ENCODE data around the gene WDFY2. TPM values are rescaled to one million over a fixed set of nuclear protein-coding genes. Genes with fewer than 3 reads are reported as not detected.
"Not testable (repeated sequence)": the region's sequence is repeated elsewhere in the genome, so short reads cannot be mapped to it uniquely, and the experiment has no call there.

The WDFY2 gene, protein sequence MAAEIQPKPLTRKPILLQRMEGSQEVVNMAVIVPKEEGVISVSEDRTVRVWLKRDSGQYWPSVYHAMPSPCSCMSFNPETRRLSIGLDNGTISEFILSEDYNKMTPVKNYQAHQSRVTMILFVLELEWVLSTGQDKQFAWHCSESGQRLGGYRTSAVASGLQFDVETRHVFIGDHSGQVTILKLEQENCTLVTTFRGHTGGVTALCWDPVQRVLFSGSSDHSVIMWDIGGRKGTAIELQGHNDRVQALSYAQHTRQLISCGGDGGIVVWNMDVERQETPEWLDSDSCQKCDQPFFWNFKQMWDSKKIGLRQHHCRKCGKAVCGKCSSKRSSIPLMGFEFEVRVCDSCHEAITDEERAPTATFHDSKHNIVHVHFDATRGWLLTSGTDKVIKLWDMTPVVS
- 16.4 TPM for total RNA-seq

DNA sequence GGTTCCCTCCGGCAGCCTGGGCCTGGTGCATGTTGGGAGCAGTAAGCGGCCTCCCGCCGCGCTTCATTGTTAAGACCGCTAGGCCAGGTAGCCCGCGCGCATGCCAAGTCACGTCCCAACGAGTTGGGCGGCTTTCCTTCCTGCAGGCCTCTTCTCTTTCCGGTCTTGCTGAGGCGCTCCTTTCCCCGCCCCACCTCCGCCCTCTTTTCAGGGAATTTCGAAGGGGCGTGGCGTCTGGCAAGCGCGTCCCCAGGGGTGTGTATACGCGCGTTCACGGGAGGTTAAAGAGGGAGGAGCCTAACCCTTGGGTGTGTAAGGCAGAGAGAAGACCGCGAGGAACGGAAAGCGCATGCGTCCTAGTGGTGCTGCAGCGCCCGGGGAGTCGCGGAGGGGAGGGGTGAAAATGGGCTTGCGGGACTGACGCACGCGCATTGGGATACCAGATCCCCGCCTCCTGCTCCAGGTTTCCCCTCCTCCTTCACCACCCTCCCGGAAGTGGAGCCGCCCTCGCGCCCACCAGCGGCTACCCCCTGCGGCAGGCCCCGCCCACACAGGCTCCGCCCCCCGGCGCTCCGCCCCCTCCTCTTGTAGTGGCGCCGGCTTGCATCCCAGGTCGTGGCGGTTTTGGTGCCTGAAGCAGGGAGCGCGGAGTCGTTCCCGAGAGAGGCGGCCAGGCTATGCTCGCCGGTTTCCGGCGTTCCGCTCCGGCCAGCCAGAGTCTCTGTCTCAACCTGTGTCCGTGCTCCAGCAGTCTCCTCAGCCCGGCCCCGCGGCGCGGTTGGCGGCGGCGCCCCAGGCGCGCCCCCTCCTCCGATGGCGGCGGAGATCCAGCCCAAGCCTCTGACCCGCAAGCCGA, at the start of gene WDFY2:
Gene WDFY2 (plus strand): TSS at position 588 of the 856 bp plus-strand sequence. CDS start 226 bp downstream, at position 814.
- peak; percentile 97 to 100 (median 100) for DNase-seq (ENCODE audit: low read depth in 2 of 3, low spot score in 2 of 3)

DNA sequence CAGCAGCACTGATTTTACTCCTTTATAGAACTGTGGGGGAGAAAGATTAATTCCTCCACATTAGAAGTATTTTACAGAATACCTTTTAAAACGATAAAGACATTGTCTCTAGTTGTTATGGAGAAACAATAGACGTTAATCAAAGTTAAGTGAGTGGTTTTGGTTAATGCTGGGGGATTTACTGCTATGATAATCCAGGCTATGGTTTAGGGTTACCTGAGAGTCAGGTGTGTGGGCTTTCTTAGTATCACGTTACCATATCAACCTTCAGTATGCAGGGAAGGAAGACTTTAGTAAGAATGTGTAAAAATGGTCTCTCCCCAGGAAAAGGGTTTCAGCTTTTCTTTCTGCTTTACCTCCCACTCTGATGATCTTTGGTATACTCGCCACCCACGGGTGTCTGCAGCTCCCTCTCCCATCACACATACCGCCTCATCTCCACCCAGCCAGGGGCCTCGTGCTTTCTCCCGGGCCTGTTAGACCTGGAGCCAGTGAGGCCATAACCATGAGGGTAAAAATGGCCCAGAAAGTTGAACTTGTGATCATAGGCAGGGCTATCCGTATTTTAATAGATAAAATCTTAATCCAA, 45.6 kb upstream of the WDFY2 start:
- no peak for DNase-seq (ENCODE audit: low read depth in 2 of 3, low spot score in 2 of 3)

DNA sequence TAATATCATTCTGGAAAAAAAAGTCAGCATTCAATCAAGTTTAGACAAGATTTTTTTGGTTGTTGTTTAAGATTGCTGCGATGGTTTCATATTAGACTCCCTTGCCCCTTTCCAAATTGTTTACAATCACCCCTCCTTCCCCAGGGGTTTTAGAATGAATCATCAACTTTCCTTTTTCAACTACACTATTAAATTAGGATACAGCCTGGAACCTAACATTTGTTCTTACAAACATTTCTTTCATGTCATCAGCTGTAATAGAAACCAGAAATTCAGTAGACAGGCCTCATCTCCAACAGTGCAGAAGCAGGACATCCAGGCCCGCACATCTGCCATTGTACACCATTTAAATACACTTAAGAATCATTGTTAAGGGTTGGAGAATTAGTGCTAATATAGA, 44.4 kb upstream of the WDFY2 start:
- no peak for DNase-seq (ENCODE audit: low read depth in 2 of 3, low spot score in 2 of 3)

DNA sequence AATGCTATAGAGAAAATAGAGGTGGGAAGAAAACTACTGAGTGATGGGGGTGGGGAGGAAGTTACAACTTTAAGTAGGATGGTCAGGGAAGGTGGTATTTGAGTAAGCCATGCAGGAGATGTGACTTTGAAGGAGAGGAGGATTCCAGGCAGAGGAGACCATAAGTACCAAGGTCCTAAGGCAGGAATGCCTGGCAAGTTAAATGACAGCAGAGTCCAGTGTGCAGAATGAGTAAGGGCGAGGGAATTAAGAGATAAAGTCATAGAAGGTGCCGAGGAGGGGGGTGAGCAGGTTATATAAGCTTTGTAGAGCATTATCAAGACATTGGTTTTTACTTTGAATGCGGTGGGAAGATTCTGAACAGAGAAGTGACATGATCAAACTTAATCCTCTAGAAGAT, 43.2 kb upstream of the WDFY2 start:
- DNase-seq (ENCODE audit: low read depth in 2 of 3, low spot score in 2 of 3): no peak

DNA sequence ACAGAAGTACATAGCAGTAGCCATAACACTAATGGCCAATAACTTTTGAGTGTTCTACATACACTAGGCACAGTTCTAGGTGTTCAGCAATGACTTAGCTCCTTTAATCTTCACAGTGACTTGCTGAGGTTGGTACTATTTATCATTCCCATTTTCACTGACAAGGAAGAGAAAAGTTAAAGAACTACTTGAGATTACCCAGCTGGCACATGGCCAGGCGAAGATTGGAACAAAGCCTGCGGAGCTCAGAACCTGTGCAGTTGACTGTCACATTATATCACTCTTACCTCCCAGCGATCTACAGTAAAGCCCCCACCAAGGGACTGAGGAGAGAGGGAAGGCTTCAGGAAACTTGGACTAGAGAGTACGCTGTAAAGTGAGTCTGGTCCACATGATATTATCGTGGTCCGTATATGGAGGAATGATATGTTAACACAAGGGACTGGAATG, 42.4 kb upstream of the WDFY2 start:
- DNase-seq (ENCODE audit: low read depth in 2 of 3, low spot score in 2 of 3): no peak

DNA sequence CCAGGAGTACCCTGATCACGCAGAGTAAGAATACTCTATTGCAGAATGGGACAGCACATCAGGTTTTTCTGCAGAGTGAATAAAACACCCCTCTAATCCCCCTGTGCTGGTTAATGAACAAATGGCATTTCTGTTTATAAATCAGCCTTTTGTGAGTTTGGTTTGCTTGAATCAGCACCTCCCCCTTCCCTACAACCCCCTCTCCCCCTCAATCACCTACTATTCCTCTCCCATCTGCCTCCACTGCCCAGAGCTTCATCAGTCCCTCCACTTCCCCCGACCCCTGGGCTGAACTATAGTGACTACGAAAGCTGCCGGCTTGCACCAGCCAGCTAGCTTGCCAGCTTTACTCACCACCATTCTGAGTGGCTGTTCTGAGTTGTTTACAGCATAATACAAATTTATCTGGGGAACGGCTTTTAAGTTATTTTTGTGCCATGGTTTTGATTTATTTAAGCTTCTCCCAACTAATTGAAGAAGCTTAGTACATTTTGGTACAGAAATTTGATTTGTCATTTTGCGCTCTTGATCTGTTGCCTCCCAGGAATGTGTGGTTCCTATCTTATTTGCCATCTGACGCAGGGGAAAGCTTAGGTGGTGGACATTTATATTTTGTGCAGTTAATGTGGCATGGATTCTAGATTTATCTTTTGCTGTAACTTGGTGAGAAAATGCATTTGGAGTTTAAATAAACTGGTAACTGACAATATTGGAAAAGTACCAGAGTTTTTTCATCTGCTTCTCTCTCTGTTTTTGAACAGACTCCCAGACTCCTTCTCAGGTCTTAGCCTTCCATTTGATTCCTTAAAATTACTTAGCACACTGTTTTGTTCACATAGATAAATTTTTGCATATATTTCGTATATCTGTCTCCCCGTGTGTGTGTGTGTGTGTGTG, 41.7 kb upstream of the WDFY2 start:
- peak in 1 of 3 donors; percentile 20 for DNase-seq (ENCODE audit: low read depth in 2 of 3, low spot score in 2 of 3)

DNA sequence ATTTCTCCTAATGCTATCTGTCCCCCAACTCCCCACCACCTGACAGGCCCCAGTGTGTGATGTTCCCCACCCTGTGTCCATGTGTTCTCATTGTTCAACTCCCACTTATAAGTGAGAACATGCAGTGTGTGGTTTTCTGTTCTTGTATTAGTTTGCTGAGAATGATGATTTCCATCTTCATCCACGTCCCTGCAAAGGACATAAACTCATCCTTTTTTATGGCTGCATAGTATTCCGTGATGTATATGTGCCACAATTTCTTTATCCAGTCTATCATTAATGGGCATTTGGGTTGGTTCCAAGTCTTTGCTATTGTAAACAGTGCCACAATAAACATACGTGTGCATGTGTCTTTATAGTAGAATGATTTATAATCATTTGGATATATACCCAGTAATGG, 38.8 kb upstream of the WDFY2 start:
- DNase-seq (ENCODE audit: low read depth in 2 of 3, low spot score in 2 of 3): not testable (repeated sequence)

DNA sequence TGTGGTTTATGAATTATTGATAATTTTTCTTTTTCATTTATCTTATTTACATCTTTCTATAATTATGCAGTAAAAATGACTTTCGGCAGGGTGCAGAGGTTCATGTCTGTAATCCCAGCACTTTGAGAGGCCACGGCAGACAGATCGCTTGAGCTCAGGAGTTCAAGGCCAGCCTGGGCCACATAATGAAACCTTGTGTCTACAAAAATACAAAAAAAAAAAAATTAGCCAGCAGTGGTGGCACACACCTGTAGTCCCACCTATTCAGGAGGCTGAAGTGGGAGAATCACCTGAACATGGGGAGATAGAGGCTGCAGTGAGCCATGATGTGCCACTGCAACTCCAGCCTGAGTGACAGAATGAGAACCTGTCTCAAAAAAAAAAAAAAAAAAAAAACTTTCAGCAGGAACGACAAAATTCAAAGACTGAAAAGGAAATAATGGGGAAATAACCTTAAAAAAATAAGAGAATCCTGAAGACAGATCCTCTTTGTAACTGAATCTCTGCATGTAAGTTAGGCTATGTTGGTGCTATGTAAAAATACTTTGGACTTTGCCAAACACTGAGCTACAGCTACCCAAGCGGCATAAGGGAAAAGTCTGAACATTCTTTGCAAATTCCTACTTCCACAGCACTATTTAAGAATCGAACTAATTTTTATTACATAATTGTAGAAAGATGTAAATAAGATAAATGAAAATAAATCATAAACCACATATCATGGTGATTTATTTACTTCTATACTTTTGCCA, 36.7 kb upstream of the WDFY2 start:
- DNase-seq (ENCODE audit: low read depth in 2 of 3, low spot score in 2 of 3): no peak

DNA sequence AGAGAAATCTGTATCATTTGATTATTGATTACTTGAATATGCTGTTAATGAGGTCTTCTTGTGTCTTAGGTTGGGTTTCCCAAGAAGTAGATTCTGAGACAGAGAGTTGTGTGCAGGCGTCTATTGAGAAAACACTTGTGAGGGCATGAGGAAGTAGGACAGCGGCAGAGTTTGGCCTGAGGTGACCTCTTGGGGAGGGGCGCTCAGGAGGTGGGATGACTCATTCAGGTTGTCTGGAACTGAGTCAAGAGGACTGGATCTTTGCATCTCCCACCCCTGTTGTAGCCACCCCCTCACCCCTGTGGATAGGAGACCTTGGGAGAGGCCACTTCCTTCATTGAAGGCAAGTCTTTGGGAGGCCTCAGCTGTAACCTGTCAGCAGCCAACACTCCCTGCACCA, 35.2 kb upstream of the WDFY2 start:
- DNase-seq (ENCODE audit: low read depth in 2 of 3, low spot score in 2 of 3): peak in 2 of 3 donors; percentile 69 to 81

DNA sequence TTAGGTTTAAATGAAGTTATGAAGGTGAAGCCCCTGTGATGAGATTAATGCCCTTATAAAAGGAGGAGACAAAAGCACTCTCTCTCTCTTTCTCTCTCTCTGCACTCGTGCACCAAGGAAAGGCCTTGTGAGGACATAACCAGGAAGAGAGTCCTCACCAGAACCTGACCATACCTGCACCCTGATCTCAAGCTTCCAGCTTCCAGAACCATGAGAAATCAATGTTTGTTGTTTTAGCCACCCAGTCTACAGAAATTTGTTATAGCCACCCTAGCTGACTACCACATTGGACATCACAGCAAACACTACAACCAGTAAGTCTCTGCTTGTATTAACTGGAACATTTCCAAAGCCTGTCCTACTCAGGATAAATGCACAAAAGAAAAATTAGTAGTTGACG, 34.7 kb upstream of the WDFY2 start:
- no peak for DNase-seq (ENCODE audit: low read depth in 2 of 3, low spot score in 2 of 3)

DNA sequence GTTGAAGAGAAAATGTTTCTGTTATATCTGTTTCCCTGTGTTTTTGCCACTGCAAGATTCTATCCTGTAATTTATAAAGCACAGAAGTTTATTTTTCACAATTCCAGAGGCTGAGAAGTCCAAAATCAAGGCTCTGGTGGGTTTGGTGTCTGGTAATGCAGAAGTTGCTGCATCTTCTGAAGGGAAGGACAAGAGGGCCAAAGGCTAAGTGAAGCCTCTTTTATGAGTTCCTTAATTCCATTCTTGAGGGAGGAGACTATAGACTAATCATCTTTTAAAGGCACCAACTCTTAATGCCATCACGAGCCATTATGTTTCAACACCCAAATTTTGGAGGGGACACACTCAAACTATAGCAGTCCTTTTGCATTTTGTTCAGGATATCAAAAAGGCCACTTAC, 34.1 kb upstream of the WDFY2 start:
- no peak for DNase-seq (ENCODE audit: low read depth in 2 of 3, low spot score in 2 of 3)

DNA sequence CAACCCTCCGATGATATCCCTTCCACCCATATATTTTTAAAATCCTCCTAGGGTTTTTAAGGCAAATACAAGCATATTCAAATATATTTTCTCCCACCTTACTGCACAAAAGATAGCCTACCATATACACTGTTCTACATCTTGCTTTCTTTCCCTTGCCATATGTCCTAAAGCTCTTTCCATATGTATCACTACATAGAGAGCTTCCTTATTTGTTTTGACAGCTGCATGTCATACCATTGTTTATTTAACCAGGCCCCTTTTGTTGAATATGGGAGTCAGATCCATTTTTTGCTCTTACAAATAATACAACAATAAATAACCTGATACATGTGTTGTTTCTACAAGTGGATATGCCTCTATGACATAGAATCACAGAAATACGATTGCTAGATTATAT, 32.8 kb upstream of the WDFY2 start:
- no peak for DNase-seq (ENCODE audit: low read depth in 2 of 3, low spot score in 2 of 3)

DNA sequence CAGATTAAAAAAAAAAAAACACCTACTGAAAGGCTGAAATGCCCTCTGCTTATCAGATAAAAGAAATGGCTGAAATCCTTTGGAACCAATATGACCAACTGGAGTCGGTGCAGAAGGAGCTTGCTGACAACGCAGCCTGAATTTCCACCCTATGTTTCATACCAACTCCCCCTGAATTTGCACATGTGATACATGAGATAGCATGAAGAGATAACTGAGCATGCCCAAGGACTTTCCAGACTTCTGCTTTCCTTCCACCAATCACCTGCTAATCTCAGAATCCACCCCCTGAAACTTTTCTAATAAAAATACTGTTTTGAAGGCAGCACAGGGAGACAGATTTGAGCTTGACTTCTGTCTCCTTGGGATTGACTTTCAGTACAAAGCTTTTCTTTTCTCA, 32.2 kb upstream of the WDFY2 start:
- peak in 2 of 3 donors; percentile 72 to 78 for DNase-seq (ENCODE audit: low read depth in 2 of 3, low spot score in 2 of 3)

DNA sequence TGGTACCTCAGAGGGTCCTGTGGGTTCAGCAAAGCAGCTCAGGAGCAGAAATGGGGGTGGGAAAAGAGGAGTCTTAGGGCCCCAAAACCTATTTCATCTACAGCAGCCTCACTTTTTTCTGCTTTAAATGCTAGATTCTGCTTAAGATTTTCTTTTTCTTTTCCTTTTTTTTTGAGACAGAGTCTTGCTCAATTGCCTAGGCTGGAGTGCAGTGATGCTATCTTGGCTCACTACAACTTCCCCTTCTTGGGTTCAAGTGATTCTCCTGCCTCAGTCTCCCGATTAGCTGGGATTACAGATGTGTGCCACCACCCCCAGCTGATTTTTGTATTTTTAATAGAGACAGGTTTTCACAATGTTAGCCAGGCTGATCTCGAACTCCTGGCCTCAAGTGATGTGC, 30.7 kb upstream of the WDFY2 start:
- no peak for DNase-seq (ENCODE audit: low read depth in 2 of 3, low spot score in 2 of 3)

DNA sequence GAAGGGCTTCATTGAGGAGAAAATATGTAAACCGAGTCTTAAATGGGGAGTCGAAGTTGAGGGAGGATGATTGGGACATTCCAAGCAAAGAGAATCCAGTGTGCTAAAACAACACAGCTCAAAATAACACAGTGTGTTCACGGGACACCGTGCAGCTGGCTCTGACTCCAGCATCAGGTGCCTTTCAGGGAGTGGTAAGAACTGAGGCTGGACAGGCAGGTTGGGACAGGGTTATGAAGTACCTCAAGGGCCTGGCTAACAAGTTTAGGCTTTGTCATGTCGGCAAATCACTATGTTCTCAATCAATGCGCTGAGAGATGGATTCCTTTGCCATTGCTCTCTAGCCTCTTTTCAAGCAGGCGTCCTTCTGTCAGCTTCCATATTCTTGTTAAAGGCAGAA, 27.5 kb upstream of the WDFY2 start:
- DNase-seq (ENCODE audit: low read depth in 2 of 3, low spot score in 2 of 3): no peak

DNA sequence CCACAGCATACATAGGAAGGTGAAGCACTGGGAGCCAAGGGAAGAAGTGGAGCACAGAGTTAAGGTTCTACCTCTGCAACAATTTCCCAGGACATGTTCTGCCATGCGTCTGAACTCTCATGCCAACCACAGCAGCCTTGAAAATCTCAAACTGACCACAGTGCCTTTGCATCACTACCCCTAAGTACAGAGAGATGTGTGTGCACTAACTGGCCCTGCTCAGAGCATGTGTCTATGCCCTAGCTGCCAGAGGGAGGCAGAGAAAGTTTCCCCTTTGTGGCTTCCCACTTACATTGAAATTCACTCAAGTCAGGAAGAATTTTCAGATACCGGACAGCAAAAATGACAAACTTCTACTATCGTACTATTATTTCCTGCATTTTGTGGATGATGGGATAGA, 26.8 kb upstream of the WDFY2 start:
- DNase-seq (ENCODE audit: low read depth in 2 of 3, low spot score in 2 of 3): no peak

DNA sequence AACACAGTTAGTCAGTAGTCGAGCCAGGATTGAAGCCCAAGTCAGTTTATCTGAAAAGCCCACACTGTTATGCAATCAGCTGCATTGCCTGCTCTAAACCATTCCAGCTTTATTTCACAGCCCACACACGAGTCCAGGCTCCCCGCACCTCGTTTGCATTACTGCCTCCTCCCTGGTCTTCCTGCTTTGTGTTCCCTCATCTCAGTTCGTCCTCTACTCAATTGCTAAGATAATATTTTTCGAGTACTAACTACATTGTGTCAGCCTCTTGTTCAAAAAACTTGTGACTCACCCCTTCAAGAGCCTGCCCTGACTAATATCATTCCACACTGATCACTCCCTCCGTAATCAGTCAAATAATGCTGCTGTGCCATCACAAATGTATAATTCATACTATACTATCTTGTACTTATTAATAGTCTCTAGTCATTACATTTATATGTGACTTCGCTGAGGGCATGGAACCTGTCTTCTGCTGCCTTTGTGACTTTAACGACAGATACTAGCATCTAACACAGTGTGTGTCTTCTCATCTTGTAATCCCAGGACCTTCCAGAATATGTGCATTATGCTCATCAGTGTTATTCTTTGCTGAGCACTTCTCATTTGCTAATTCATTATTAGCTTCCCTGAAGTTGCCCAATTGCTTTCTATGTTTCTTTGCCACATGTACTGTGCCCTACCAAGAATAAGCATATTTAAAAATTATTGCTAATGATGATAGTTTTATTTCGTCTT, 26.2 kb upstream of the WDFY2 start:
- no peak for DNase-seq (ENCODE audit: low read depth in 2 of 3, low spot score in 2 of 3)

DNA sequence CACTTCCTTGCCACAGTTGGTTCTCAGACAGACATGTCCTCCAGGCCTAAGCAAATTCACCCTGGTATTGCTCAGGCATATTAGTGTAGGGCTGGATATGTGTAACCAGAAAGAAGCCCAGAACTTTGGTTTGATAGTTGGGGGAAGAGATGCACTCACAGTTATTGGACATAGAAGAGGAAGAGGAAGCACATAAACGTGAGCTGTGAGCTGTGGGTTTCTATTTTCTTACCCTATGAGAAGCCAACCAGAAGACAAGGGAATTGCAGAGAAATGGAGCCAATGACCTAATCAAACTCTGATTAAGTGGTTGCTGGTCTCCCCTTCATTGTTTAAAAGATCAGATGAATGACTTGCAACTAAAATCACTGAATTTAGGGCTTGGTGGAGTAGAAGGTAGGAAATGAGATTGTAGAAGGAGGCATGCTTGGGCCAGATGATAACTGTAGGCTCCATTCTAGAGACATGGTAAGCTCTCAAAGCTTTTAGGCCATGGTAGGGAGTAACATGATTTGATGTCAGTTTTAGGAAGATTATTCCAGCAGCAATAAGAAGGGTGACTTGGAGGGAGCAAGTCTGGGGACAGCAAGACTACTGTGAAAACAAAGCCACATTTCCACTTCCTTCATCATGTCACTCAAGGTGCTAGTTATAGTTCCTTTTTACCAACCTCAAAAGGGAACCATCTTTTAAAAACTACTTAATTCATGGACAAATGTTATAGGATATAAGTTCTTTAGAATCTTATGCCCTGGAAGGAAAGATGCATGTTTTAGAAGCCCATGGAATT, 24.1 kb upstream of the WDFY2 start:
- peak in 1 of 3 donors; percentile 44 for DNase-seq (ENCODE audit: low read depth in 2 of 3, low spot score in 2 of 3)

Data from hematopoietic multipotent progenitor cell (in vitro differentiated cells).